HG03095 (cell line): ENCODE data around the gene SPON2.
A peak's percentile ranks its signal among the peaks of the same experiment; 100 is the strongest.

ENCODE experiments used
- ATAC-seq: cut with Tn5 transposase; IDR thresholded peaks from one replicate; pipeline ENCODE4 v1.9.1; 2021; ENCODE audit warnings: moderate library complexity; ENCODE audit not compliant: unreplicated experiment

SPON2 gene

DNA sequence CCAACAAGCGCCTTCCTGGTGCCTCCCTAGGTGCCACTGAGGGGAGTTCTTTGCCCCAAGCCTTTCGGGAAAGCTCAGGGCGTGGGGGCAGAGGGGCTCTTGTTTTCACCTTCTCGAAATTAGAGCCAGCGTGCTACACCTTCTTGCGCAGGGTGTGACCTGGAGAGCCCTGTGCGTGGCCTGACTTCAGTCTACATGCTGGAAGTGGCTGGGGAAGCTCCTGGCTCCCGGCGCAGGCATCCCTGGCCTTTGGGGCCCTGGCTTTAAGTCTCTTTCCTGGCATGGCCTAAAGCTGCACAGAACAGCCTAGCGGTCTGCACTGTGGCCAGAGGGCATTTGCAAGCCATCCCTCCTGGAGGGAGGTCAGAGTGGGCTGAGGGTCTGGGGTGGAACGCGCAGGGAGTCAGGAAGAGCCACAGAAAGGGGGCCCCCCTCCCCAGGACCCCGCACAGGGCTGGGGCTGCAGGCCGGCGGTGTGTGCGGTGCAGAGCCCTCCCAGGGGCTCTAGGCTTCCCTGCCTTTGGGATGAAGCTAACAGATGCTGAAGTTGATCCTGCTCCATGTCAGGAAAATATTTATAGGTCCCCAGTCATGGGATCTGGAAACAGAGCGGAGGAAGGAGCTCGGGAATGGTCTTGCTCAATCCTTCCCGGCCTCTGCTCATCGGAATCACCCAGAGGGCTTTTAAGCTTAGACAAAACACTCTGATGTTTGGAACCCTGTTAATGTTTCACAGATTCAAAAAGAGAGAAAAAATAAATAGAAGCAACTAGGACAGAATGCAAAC, 781 bp upstream of the SPON2 start:
- ATAC-seq, result no peak

DNA sequence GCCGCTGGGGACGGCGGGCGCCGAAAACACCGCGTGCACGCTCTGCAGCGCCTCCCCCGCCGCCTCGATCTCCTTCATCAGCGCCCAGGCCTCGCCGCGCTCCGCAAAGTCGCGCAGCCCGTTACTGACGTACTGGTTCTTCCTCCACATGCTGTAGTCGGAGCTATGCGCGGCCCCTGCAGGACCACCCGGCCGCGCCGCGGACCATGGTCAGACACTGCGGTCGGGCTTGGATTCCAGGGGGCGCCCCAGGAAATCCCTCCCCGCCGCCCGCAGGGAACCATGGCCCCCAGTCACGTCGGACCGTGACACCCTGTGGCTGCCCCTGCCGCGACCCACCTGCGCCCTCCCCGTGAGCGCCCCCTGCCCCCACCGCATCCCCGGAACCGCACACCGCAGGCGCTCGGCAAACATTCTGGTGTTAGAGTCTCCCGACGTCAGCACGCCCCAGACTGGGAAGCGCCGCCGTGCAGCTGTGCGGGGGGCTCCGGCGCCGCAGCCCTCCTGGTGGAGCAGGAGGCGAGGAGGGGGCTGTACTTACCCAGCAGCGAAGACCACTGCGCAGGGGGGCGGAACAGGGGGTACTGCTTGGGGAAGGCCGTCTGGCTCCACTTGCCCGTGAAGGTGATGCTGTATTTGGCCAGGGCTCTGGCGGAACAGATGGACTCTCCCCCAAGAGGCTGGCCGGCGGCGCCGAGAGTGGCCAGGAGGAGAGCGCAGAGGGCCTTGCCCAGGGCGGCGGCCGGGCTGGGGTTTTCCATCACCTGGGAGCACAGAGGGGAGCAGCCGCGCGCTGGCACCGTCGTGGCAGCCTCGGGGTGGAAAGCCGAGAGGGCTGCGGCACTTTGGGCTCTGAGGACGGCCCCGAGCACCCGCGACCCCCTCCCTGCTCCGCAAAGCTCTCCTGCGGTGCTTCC, 814 bp downstream of the SPON2 start:
- no peak for ATAC-seq

- ATAC-seq, result no peak
These were observed 1.4 kb downstream of the SPON2 start for GRCh38 chr4:1170976-1171310.

DNA sequence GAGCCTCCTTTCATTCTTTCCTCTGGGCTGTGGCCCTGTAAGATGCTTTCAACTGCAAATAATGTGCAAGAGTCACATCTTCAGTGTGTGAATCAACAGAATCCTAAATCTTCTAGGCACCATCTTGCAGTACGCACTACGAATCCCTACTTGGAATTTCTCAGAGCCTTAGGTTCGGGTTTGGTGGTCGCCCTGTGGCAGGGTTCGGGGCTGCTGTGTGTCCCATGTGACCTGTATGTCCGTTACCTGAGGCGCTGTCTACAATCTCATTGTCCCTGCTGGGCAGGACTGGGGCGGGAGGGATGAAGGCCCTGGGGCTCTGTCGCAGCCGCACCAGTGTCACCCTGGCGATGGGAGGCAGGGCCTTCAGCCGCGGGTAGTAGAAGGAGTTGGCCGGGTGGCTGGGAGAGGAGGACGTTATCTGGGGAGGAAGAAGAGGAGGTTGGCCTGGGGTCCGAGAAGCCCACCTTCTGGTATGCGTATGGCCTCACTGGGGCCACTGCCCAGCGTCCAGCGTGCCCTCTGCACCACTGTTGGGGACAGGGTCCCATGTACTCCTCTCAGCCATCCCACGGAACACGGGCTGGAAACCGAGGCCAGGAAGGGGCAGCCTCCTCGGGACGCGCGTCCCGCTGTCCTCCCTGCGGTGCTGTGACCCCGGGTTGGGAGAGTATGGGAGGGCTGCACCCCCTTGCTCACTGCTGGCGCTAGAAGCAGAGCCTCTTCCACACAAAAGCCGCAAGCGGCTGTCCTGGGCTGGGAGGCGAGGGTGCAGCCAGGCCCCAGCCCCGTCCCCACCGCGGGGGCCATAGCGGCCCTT, 2.0 kb downstream of the SPON2 start:
- ATAC-seq, result no peak

- no peak for ATAC-seq
These were observed 2.7 kb downstream of the SPON2 start for GRCh38 chr4:1169691-1170096.

DNA sequence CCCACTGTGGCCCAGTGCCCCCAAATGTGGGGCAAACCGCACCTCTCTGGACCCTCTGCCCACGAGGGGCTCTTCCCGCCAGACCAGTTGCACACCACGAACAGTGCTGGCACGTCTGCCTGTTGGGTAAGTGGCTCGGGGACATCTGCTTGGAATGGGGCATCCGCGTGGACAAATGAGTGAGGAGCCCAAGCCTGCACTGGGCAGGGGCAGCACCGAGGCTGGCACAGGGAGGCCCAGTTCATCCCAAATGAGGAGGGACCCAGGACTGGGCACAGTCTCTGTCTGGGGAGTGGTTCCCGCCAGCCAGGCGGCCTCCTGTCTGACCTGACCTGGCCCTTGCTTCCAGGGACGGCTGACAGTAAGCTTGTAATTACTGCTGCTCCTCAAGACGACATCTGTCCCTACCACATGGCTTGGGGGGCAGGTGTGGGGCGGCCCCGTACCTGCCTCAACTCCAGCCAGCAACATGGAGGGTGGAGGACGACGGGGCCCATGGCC, 3.2 kb downstream of the SPON2 start:
- ATAC-seq, result no peak

GRCh38 chr4:1168191-1169101, 3.9 kb downstream of the SPON2 start:
- no peak for ATAC-seq

GRCh38 chr4:1167244-1167949, 5.0 kb downstream of the SPON2 start:
- peak; percentile 70 for ATAC-seq

GRCh38 chr4:1166509-1167243, 5.7 kb downstream of the SPON2 start:
- no peak for ATAC-seq

GRCh38 chr4:1164956-1165545, 7.3 kb downstream of the SPON2 start:
- no peak for ATAC-seq

DNA sequence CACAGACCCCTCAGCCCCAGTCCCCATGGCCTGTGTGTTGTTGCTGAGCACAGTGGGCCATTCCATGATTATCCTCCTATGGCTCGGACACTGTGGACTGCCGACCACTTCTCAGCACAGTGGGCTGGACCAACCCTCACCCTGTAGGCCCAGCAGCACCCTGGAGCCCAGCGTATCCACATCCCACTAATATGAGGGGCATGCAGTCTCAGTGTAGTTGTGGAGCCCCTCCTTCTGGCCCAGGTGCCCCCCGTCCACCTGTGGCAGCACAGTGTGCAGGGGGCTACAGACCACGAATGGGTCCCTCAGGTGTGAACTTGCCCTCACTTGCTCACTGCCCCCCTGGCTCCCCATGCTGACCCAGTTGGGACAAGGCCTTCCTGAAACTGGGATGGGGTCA, 7.9 kb downstream of the SPON2 start:
- no peak for ATAC-seq

DNA sequence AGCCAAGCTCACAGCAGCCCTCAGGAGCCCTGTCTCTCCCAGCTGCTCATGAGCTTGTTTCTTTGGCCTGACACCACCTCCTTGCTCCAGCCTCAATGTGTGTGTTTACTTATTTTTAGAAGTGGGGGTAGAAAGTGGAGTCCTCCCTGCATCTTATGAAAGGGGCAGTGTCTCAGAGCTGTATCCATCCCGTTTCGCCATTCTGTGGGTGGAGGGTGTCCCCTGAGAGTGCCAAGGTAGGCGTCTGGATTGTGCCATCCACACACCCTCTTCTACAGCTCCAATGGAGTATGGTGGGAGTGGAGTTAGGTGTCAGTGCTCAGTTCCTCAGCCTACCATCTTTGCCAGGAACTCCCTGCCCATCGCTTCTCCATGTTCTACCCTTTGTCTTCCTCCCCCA, 8.3 kb downstream of the SPON2 start:
- ATAC-seq, result no peak

DNA sequence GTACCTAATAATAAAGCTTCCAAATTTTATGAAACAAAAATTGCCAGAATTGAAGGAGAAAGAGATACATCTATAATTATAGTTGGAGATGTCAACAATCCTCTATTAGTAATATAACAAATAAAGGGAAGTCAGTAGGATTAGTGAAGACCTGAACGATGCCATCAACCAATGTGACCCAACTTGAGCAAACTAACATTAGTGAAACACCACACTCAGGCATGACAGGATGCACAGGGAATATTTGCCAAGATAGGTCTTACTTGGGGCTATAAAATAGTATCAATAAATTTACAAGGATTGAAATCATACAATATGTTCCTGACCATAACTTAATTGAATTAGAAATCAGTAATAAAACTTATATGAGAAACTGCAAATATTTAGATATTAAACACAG, 12.0 kb downstream of the SPON2 start:
- no peak for ATAC-seq

- ATAC-seq, result no peak
These were observed 16.3 kb downstream of the SPON2 start for GRCh38 chr4:1156069-1156468.

GRCh38 chr4:1155314-1155713, 17.1 kb downstream of the SPON2 start:
- ATAC-seq, result no peak

DNA sequence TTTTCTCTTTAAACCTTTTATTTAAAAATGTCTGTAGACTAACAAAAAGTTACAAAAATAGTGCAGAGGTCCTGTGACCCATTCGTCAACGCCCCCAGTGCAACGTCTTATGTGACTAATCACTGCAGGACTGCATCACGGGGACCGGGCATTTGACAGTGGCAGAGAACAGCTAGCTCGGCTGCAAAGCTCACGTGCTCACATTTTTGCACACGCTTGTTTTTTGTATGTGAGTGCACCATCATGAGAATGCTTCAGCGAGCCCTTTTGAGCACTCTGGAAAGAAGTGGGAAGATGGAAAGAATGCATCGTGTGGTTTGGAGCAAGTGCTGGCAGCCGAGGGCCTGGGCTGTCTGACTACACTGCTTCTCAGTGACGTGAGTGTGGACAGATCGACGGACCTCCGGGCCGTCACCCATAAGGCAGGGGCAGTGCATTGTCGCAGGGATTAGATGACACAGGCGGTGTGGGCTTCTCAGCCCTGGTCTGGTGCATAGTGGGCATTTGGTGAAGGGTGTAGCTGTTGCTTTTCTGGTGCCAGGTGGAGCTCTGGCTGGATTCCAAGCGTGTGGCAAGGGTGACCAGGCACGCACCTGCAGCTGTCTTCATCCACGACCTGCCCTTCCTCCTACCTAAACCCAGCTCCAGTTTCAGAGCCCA, 17.7 kb downstream of the SPON2 start:
- ATAC-seq, result no peak

DNA sequence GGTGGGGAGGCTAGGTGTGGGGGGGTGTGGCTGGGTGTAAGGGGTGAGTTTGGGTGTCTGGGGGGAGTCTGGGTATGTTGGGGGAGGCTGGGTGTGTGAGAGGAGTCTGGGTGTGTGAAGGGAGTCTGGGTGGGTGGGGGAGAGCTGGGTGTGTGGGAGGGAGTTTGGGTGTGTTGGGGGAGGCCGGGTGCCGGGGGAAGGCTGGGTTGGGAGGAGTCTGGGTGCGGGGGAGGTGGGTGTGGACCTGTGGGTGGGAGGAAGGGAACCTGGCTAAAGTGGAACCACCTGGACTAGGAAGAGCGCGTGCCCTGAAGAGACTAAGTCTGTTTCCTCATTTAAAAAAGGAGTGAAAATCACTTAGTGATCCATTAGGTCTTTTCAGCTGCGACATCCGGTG, 18.3 kb downstream of the SPON2 start:
- no peak for ATAC-seq

DNA sequence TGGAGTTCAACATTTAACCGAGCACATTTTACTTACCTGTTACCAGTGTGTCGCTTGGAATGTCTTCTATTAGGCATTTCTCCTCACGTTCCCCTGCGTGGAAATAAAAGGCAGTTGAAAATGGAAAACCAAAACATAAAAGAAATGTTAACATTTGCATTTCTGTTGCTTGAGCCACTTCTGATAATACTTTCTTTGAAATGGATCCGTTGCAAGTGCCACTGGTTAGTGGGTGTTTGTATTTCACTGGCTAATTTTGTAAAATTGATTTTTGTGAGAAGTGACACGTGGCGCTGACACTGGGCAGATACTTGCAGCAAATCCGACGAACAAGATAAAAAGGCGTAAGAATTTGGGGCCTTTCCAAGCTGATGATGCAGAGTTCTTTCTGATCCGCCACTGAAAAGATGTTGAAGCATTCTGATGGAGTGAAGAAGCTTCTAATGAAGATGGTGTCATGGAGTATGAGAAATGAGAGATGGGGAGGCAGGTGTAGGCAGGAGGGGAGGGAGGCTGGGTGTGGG, 18.8 kb downstream of the SPON2 start:
- ATAC-seq, result no peak
